IPS-18a (cell line): ENCODE measurements around the gene DCAF16.

Experiments used
- H3K27ac ChIP-seq: one replicate; pipeline ENCODE4 v1.5.1; 2013; ENCODE audit warnings: low read length
- H3K27me3 ChIP-seq: one replicate; pipeline ENCODE4 v1.6.1; 2013; ENCODE audit warnings: mild to moderate bottlenecking, low read length; ENCODE audit not compliant: control insufficient read depth, insufficient read depth
- H3K36me3 ChIP-seq: one replicate; pipeline ENCODE4 v1.6.1; 2013; ENCODE audit warnings: low read depth, low read length; ENCODE audit not compliant: control insufficient read depth
- H3K4me1 ChIP-seq: one replicate; pipeline ENCODE4 v1.6.1; 2013; ENCODE audit warnings: low read depth, low read length; ENCODE audit not compliant: control insufficient read depth
- H3K4me3 ChIP-seq: one replicate; pipeline ENCODE4 v1.5.1; 2013; ENCODE audit warnings: low read length
- H3K9ac ChIP-seq: one replicate; pipeline ENCODE4 v1.6.1; 2013; ENCODE audit warnings: mild to moderate bottlenecking, low read length, moderate library complexity
- H3K9me3 ChIP-seq: one replicate; pipeline ENCODE4 v1.6.1; 2013; ENCODE audit warnings: low read depth, low read length; ENCODE audit not compliant: control insufficient read depth

DCAF16 gene

GRCh38 chr4:17763416-17763815 lies 47.1 kb downstream of the DCAF16 start:
- Histone ChIP-seq H3K4me1 (peaks cover 6% of the 10 kb centered on the region), H3K4me3 (no peak overlapping the region), H3K27me3 (no peaks in the 10 kb centered on the region), H3K9ac (no peak overlapping the region), H3K9me3 (no peaks in the 10 kb centered on the region), H3K36me3 (no peaks in the 10 kb centered on the region), H3K27ac (no peak overlapping the region)

DNA sequence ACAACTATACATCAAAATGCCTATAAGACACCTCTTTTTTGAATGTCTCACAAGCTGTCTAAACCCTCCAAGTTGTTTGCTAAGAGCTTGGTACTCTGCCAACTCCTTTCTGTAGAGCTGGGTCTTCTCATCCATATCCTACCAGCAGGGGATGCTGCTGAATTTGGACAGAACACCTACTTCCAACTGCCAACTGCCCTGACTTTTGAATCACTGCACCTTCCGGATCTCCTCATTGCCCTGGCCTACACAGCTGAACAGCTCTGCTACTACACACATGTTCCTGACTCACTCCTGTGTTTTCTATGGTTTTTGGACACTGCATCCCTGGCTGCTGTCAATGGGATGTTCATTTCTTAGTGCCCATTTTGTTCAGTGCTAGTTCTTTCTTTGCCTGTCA lies 47.8 kb downstream of the DCAF16 start:
- H3K27ac ChIP-seq: no peak overlapping the region
- H3K9ac ChIP-seq: no peak overlapping the region
- no peaks in the 10 kb centered on the region for H3K27me3 ChIP-seq
- H3K4me1 ChIP-seq: peaks cover 6% of the 10 kb centered on the region
- no peak overlapping the region for H3K4me3 ChIP-seq
- no peaks in the 10 kb centered on the region for H3K36me3 ChIP-seq
- no peaks in the 10 kb centered on the region for H3K9me3 ChIP-seq

DNA sequence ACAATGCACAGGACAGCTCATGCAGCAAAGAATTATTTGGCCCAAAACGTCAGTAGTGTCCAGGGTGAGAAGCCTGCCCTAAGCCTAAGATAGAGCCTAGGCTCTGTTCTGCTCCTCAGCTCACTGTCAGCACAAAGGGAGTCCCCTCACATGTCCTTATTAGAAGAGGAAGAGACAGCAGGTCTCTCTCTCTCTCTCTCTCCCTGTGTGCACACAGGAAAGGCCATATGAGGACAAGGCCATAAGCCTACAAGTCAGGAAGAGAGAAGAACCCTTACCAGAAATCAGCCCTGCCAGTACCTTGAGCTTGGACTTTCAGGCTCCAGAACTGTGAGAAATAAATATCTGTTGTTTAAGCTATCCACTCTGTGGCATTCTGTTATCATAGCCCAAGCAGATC lies 49.5 kb downstream of the DCAF16 start:
- Histone ChIP-seq H3K9ac (no peak overlapping the region), H3K9me3 (no peaks in the 10 kb centered on the region), H3K4me1 (peaks cover 6% of the 10 kb centered on the region)

GRCh38 chr4:17760626-17761025 lies 49.9 kb downstream of the DCAF16 start:
- no peak overlapping the region for H3K4me3 ChIP-seq
- H3K4me1 ChIP-seq: peaks cover 6% of the 10 kb centered on the region
- H3K27me3 ChIP-seq: no peaks in the 10 kb centered on the region
- no peaks in the 10 kb centered on the region for H3K9me3 ChIP-seq
- H3K9ac ChIP-seq: no peak overlapping the region
- no peak overlapping the region for H3K27ac ChIP-seq
- no peaks in the 10 kb centered on the region for H3K36me3 ChIP-seq

More for the DNA sequence above, 49.5 kb downstream of the DCAF16 start:
- no peaks in the 10 kb centered on the region for H3K27me3 ChIP-seq
- H3K27ac ChIP-seq: no peak overlapping the region
- H3K4me3 ChIP-seq: no peak overlapping the region
- H3K36me3 ChIP-seq: no peaks in the 10 kb centered on the region

DNA sequence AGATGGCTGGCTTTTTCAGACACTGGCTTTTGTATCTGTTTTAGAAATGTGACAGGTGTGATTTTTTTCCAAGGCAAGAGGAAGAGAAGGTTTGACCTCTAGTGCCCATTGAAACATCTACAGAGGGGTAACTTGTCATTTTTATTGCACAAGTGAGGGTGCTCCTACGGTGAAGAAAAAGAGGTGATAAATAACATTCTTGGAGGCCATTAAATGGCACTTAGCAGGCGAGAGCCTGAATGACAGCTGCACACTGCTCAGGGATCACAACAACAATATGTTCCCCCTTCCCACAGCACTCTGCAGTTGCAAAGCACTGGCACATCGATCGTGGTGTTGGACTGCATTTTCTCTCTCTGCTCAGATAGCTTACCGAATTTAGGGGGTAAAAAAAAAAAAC lies 52.1 kb downstream of the DCAF16 start:
- H3K9me3 ChIP-seq: no peaks in the 10 kb centered on the region
- peaks cover 6% of the 10 kb centered on the region for H3K4me1 ChIP-seq
- no peak overlapping the region for H3K9ac ChIP-seq
- H3K27me3 ChIP-seq: no peaks in the 10 kb centered on the region
- no peaks in the 10 kb centered on the region for H3K36me3 ChIP-seq
- H3K4me3 ChIP-seq: no peak overlapping the region
- H3K27ac ChIP-seq: no peak overlapping the region

GRCh38 chr4:17757621-17758020 lies 52.9 kb downstream of the DCAF16 start:
- peaks cover 6% of the 10 kb centered on the region for H3K4me1 ChIP-seq
- H3K9me3 ChIP-seq: no peaks in the 10 kb centered on the region
- no peak overlapping the region for H3K27ac ChIP-seq
- H3K9ac ChIP-seq: no peak overlapping the region
- no peaks in the 10 kb centered on the region for H3K27me3 ChIP-seq
- no peak overlapping the region for H3K4me3 ChIP-seq
- H3K36me3 ChIP-seq: no peaks in the 10 kb centered on the region

DNA sequence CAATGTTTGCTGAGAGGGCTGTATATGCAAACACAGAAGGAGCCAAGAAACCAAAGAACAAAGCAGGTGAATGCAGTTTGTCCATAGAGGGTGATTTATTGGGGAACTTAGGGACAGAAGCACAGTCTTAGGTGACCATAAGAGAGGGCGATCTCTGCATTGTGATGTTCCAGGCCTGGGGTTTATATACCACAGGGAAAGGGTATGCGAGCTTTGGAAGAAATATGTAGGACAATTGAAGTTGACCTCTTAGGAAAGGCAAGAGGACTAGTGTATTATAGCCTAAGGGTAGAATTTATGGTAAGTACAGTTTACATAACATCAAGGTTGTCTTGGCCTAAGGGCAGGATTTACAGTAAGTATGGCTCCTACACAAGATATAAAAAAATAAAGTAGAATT lies 56.9 kb downstream of the DCAF16 start:
- H3K9ac ChIP-seq: no peak overlapping the region
- H3K36me3 ChIP-seq: no peaks in the 10 kb centered on the region
- H3K27me3 ChIP-seq: no peaks in the 10 kb centered on the region
- H3K9me3 ChIP-seq: no peaks in the 10 kb centered on the region
- H3K27ac ChIP-seq: no peak overlapping the region
- H3K4me3 ChIP-seq: no peak overlapping the region
- no peaks in the 10 kb centered on the region for H3K4me1 ChIP-seq
